Heart left ventricle (tissue), 13 donors: ENCODE results near the gene ZFP82.

ENCODE experiments used
- POLR2A ChIP-seq, 2 donors: fragments of 450-650 bp; IDR thresholded peaks; one replicate each; pipeline ENCODE4 v1.6.1; 2017; ENCODE audit warnings: antibody characterized with exemption in 2 of 2, mild to moderate bottlenecking in 2 of 2, moderate library complexity in 2 of 2
- TF ChIP-seq, protein P1 (sequence below), 12 donors: fragments of 200-600 bp; sonication (generic) in 4 of 12; IDR thresholded peaks; one replicate each; pipeline versions ENCODE4 v1.5.0 to v1.8.0; 2018 to 2022; ENCODE audit warnings: antibody characterized with exemption in 12 of 12, mild to moderate bottlenecking in 5 of 12
- donor health status: ischemic (EF 13 %, LVEDD 7.1; RV severe dilation, severe dysfunction).
- donor health status: DM: no; HTN: yes; CAD: no.
- donor health status: DM: no; HTN: no; CAD: no.
- donor health status: ischemic (EF 25% LVEDD 6.9; RV normal size, moderate dysfunction).
- donor health status: ischemic (EF 25% LVEDD 5.7; RV mildly dilated, moderate dysfunction).
- donor health status: ischemic (EF 35%, LVEDD 5.7; RV mildly dilated, moderate dysfunction).
- donor health status: nonischemic (EF 11% LVEDD 7.7; RV severe dilation, severe dysfunction).
- donor health status: DM: yes; HTN: yes; CAD: no.
- donor health status: PGD.
- donor health status: ischemic (EF 29% LVEDD 5.4; RV normal size, mild dysfunction).
- donor health status: nonischemic (EF 23%, LVEDD 6.1; RV moderate dilation, normal function).

DNA sequence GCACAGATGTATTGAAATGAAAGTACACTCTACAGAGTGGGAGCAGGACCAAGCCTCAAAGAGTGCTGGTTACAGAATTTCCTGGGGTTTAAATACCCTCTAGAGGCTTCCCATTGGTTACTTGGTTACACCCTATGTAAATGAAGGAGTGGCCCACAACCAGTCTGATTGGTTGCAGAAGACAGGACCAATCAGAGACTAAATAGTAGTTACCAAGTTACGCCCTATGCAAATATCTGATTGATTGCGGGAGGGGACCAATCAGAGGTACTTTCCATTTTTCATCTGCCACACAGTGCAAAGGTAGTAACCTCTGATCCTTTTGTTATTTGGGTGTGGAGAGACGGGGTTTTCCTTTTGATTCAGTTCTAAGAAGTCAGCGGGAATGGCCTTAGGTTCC lies 5.5 kb upstream of the ZFP82 start:
- TF ChIP-seq, protein P1, sequence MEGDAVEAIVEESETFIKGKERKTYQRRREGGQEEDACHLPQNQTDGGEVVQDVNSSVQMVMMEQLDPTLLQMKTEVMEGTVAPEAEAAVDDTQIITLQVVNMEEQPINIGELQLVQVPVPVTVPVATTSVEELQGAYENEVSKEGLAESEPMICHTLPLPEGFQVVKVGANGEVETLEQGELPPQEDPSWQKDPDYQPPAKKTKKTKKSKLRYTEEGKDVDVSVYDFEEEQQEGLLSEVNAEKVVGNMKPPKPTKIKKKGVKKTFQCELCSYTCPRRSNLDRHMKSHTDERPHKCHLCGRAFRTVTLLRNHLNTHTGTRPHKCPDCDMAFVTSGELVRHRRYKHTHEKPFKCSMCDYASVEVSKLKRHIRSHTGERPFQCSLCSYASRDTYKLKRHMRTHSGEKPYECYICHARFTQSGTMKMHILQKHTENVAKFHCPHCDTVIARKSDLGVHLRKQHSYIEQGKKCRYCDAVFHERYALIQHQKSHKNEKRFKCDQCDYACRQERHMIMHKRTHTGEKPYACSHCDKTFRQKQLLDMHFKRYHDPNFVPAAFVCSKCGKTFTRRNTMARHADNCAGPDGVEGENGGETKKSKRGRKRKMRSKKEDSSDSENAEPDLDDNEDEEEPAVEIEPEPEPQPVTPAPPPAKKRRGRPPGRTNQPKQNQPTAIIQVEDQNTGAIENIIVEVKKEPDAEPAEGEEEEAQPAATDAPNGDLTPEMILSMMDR (IDR thresholded peaks at IDR 0.05) = no peak
- no peak for TF ChIP-seq POLR2A (IDR thresholded peaks at IDR 0.05)
